IgD-negative memory B cell (primary cell): Measurements from ENCODE around the gene KRTAP12-1. TPM values are rescaled to one million over a fixed set of nuclear protein-coding genes. Genes with fewer than 3 reads are reported as not detected.
A peak's percentile ranks its signal among the peaks of the same experiment; 100 is the strongest.

Experiments
- H3K27ac Mint-ChIP-seq, 3 donors: one replicate each; pipeline ENCODE4 v1.8.0; 2020 to 2022; ENCODE audit warnings: mild to moderate bottlenecking in 3 of 3, mixed read lengths in 3 of 3, moderate library complexity in 1 of 3
- H3K27me3 Mint-ChIP-seq: one replicate; pipeline ENCODE4 v1.8.0; 2021; ENCODE audit warnings: mixed read lengths
- H3K36me3 Mint-ChIP-seq: one replicate; pipeline ENCODE4 v1.8.0; 2020; ENCODE audit warnings: mild to moderate bottlenecking, mixed read lengths
- H3K4me1 Mint-ChIP-seq, 3 donors: one replicate each; pipeline ENCODE4 v1.8.0; 2020 to 2022; ENCODE audit warnings: mixed read lengths in 3 of 3, mild to moderate bottlenecking in 1 of 3
- H3K4me3 Mint-ChIP-seq, 4 donors: one replicate each; pipeline ENCODE4 v1.8.0; 2020 to 2022; ENCODE audit warnings: mild to moderate bottlenecking in 4 of 4, mixed read lengths in 4 of 4, moderate library complexity in 3 of 4
- H3K9me3 Mint-ChIP-seq, 3 donors: one replicate each; pipeline ENCODE4 v1.8.0; 2020 to 2021; ENCODE audit warnings: mixed read lengths in 3 of 3, mild to moderate bottlenecking in 1 of 3
- polyA plus RNA-seq: library from polyadenylated mRNA; unstranded; fragments of 300-500 nt; fragmentation: Illumina TruSeq; gene quantifications from one replicate; pipeline ENCODE4 v1.2.3, GENCODE V29; 2021

The KRTAP12-1 gene
- polyA plus RNA-seq, 1 donor from 2014 or later: not detected

- no peak overlapping the region for H3K4me3 Mint-ChIP-seq
- H3K36me3 Mint-ChIP-seq: peaks cover 1% of the 10 kb centered on the region
- peaks cover 0 to 4% (median 3%) of the 10 kb centered on the region in 3 donors for H3K4me1 Mint-ChIP-seq
- H3K27me3 Mint-ChIP-seq: peaks cover 56% of the 10 kb centered on the region
- H3K27ac Mint-ChIP-seq: no peak overlapping the region
- peaks cover 0 to 6% (median 5%) of the 10 kb centered on the region in 3 donors for H3K9me3 Mint-ChIP-seq
Observed at GRCh38 chr21:44718093-44718492, 36.1 kb upstream of the KRTAP12-1 start.

- no peak overlapping the region for H3K4me3 Mint-ChIP-seq
- peaks cover 50% of the 10 kb centered on the region for H3K27me3 Mint-ChIP-seq
- no peak overlapping the region for H3K27ac Mint-ChIP-seq
- H3K9me3 Mint-ChIP-seq: peaks cover 0 to 6% (median 5%) of the 10 kb centered on the region in 3 donors
- H3K4me1 Mint-ChIP-seq: peaks cover 0 to 5% (median 0%) of the 10 kb centered on the region in 3 donors
- peaks cover 1% of the 10 kb centered on the region for H3K36me3 Mint-ChIP-seq
Observed at GRCh38 chr21:44716984-44717383, 35.0 kb upstream of the KRTAP12-1 start.

DNA sequence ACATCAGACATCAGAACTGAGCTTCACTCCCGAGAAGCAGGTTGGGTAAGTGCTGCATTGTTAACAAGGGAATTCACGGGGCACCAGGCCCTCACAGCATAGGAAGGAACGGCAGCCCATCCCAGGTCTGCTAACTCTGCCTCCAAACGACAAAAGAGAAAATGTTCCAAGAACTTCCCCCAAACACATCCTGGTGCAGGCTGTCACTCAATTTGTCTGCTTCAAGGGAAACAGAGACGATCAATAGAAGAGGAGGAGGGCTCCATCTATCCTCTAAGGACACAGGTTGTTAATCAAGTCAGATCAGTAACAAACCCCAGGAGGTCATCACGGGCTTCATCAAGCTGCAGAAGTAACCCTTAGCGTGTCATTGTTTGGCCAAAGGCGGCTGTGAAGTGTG, 32.9 kb upstream of the KRTAP12-1 start:
- peaks cover 1% of the 10 kb centered on the region for H3K36me3 Mint-ChIP-seq
- H3K4me1 Mint-ChIP-seq: peaks cover 0 to 5% (median 2%) of the 10 kb centered on the region in 3 donors
- no peak overlapping the region for H3K27ac Mint-ChIP-seq
- peaks cover 42% of the 10 kb centered on the region for H3K27me3 Mint-ChIP-seq
- H3K4me3 Mint-ChIP-seq: no peak overlapping the region
- H3K9me3 Mint-ChIP-seq: peaks cover 0 to 6% (median 5%) of the 10 kb centered on the region in 3 donors

DNA sequence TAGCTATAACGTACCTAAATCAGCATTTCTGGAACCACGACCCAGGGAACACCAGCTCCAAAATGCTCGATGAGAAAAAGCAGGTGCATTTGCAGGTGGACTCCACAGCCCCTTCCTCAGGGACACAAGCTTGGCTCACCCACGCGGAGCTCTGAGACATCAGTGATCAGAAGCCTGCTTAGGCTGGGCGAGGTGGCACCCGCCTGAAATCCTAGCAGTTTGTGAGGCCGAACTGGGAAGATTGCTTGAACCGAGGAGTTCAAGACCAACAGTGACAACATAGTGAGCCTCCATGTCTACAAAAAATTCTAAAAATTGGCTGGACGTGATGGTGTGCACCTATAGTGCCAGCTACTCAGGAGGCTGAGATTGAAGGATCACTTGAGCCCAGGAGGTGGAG, 31.9 kb upstream of the KRTAP12-1 start:
- Mint-ChIP-seq H3K9me3 (peaks cover 0 to 6% (median 5%) of the 10 kb centered on the region in 3 donors), H3K27ac (no peak overlapping the region), H3K4me3 (peak overlapping the region in 1 of 4 donors; percentile 27), H3K27me3 (peaks cover 50% of the 10 kb centered on the region), H3K4me1 (peaks cover 0 to 5% (median 5%) of the 10 kb centered on the region in 3 donors), H3K36me3 (peaks cover 1% of the 10 kb centered on the region)

DNA sequence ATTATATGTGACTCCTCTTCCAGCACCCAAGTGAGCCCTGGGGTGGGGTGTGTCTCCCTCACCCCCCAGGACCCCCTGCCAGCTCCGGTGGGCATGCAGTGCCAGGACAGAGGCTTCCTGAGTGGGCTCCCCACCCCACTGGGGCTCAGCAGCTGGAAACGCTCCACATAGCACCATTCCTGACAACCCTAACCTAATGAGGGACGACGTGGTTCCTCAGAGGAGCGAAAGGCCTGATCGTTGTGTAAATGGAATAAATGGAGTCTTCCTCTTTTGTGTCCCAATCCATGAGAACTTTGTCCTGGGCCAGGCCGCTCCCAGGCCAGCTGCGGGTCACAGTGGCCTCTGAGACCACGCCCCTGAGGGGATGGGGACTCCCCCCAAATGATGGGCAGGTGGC, 31.2 kb upstream of the KRTAP12-1 start:
- Mint-ChIP-seq H3K9me3 (peaks cover 0 to 6% (median 5%) of the 10 kb centered on the region in 3 donors), H3K4me1 (peaks cover 0 to 5% (median 5%) of the 10 kb centered on the region in 3 donors), H3K27me3 (peaks cover 50% of the 10 kb centered on the region), H3K36me3 (peaks cover under 1% of the 10 kb centered on the region), H3K27ac (no peak overlapping the region), H3K4me3 (no peak overlapping the region)

DNA sequence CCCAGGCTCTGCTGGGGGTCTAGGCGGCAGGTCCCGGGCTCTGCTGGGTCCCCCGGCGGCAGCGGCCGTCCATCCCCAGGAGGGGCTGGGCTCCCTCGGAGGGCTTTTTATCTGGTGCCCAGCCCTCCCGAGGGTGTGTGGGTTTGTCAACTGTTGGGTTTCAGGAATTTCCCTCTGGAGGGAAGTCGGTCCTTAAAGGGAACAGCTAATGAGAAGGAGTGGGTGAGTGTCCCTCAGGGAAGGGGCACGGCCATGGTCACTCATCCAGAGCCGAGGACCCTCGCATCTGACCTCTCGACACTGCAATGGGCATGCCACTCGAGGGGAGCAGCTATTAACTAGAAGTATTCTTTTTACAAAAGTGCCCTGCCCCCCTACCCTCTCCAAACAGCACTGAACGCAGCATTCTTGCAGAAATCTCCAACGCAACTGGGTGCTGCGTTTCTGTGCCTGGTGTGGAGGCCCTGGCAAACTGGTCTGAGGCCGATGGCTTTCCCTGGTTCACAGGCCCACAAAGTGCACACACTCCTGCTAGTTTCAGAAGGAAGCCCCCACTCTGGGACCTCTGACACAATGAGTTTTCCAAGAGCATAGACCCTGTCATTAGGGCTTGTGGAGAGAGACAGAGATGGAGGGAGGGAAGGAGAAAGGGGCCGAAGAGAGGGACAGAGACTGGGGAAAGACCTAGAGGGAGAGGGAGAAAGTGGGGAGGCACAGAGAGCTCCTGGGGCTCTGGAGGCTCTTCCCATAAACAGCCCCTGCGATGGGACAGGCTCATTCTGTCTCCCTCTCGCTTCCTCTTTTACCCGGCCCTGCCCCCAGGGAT, 30.5 kb upstream of the KRTAP12-1 start:
- Mint-ChIP-seq H3K27me3 (peaks cover 53% of the 10 kb centered on the region), H3K4me1 (peaks cover 0 to 5% (median 5%) of the 10 kb centered on the region in 3 donors), H3K9me3 (peaks cover 0 to 6% (median 5%) of the 10 kb centered on the region in 3 donors), H3K36me3 (no peaks in the 10 kb centered on the region), H3K27ac (no peak overlapping the region), H3K4me3 (no peak overlapping the region)

- no peak within 1 kb of the TSS for H3K27ac Mint-ChIP-seq
- peaks cover 0 to 6% (median 5%) of the 10 kb centered on the region in 3 donors for H3K9me3 Mint-ChIP-seq
- no peaks in the 10 kb centered on the region for H3K36me3 Mint-ChIP-seq
- H3K4me3 Mint-ChIP-seq: no peak within 1 kb of the TSS
- peaks cover 0 to 5% (median 5%) of the 10 kb centered on the region in 3 donors for H3K4me1 Mint-ChIP-seq
- H3K27me3 Mint-ChIP-seq: peaks cover 54% of the 10 kb centered on the region
Observed at GRCh38 chr21:44711327-44712202, 29.6 kb upstream of the KRTAP12-1 start, which contains the start of gene TSPEAR. TSS of gene TSPEAR (minus strand) at chr21:44711572. CDS start at chr21:44711514, 58 bp downstream.

DNA sequence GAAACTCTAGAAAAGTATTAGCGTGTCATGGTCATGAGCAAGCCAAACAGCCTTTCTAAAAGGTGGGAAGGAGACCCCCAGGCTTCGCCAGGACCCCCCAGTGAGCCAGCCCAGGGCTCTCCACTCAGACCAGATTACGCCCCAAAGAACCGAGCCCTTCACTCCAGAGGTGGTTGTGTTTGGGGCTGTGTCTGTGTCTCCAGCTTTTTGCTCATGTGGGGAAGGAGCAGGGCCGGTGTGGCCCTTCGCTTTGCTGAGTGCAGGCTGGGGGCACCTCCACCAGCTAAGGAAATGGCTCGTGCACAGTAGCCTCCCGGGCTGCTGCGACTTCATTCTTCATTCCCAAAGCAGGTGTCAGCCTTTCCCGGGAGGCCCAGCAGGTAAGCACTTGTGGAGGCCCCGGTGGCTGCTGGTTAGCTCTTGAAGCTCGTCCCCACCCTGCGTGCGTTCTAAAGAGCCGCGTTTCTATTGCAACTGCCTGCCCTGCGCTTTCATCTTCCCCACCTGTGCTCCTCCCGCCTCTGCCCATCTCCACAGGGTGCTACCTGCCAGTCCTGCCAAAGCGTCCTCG, 28.9 kb upstream of the KRTAP12-1 start:
- Mint-ChIP-seq H3K27ac (no peak overlapping the region), H3K4me3 (no peak overlapping the region), H3K4me1 (peaks cover 0 to 5% (median 5%) of the 10 kb centered on the region in 3 donors), H3K27me3 (peaks cover 56% of the 10 kb centered on the region), H3K9me3 (peaks cover 0 to 2% (median 2%) of the 10 kb centered on the region in 3 donors), H3K36me3 (no peaks in the 10 kb centered on the region)

DNA sequence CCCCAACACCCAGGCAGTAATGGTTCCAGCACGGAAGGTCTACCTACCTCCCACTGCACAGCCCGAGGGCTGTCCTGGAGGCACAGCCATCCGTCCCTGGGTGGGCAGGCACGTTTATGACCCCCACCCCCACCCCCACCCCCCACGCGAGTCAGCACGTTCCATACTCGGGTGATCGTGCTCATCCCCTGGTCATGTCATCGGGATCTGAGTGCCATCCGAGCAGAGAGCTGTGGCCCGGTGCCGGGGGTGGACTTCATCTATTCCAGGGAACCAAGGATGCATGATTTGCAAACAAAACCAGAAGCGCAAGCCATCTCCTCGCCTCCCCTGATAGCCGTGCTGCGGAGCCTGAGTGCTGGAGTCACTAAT, 28.3 kb upstream of the KRTAP12-1 start:
- no peak overlapping the region for H3K4me3 Mint-ChIP-seq
- peaks cover 58% of the 10 kb centered on the region for H3K27me3 Mint-ChIP-seq
- peaks cover 0 to 2% (median 0%) of the 10 kb centered on the region in 3 donors for H3K9me3 Mint-ChIP-seq
- H3K36me3 Mint-ChIP-seq: no peaks in the 10 kb centered on the region
- H3K27ac Mint-ChIP-seq: no peak overlapping the region
- H3K4me1 Mint-ChIP-seq: peaks cover 0 to 5% (median 5%) of the 10 kb centered on the region in 3 donors

DNA sequence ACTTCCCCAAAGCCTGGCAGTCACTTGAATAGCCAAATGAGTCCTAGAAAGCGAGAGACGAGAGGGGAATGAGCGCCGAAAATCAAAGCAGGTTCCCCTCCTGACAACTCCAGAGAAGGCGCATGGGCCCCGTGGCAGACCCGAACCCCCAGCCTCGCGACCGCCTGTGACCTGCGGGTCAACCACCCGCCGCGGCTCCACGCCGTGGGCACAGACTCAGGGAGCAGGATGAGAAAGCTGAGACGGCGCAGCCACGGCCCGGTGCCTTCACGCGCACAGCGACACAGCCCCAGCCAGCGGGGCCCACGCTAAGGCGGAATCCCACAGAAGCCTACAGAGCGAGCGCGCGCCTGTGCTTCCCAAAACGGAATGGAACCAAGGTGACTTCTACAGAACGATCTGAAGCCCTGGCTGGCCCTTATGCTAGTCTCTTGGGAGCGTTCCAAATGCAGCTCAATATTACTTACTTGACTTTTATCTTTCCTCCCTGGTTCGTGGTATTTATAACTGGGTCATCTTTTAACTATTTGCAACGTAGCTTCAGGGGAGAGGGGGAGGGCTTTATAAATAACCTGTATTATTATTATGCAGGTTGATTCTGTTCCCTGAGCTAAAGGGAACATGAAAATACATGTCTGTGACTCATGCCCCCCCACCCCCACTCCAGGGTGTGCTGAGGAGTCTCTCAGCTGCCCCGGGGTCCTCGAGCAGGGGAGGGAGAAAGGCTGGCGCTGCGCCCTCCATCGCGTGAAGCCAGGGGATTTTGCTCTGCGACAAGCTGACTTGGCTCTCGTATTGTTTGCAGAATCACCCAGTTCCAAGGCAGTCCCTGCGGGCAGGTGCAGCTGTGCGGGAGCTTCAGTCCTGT, 27.7 kb upstream of the KRTAP12-1 start:
- H3K4me1 Mint-ChIP-seq: peaks cover 0 to 5% (median 5%) of the 10 kb centered on the region in 3 donors
- H3K27me3 Mint-ChIP-seq: peaks cover 57% of the 10 kb centered on the region
- no peaks in the 10 kb centered on the region for H3K36me3 Mint-ChIP-seq
- peaks cover 0 to 2% (median 2%) of the 10 kb centered on the region in 3 donors for H3K9me3 Mint-ChIP-seq
- peak overlapping the region in 1 of 3 donors; percentile 31 for H3K27ac Mint-ChIP-seq
- no peak overlapping the region for H3K4me3 Mint-ChIP-seq

DNA sequence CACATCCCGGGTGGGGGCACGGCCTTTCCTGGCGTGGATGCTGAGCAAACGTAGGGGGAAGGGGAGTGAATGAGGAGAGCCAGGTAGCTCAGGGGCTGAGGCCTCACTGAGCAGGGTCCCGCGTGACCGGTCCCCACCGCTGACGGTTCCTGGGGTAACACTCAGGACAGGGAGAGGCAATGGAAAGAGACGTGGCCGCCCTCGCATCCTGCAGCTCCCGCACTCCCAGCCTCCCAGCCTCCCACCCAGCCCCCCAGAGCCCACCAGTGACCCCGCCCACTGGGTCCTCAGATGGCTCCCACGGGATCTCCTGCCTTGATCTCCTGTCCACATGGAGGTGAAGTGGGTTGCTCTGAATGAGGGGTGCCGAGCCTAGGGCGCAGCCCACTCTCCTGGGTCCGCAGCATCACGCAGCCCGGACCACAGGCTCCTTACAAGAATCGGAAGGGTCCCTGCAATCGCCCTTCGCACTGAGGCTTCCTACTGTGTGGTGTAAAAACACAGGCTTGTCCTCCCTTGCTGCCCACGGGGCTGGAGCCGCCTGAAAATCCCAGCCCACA, 27.0 kb upstream of the KRTAP12-1 start:
- Mint-ChIP-seq H3K9me3 (peaks cover 0 to 2% (median under 1%) of the 10 kb centered on the region in 3 donors), H3K27ac (peak overlapping the region in 1 of 3 donors; percentile 31), H3K27me3 (peaks cover 56% of the 10 kb centered on the region), H3K36me3 (no peaks in the 10 kb centered on the region), H3K4me3 (peak overlapping the region in 1 of 4 donors; percentile 39), H3K4me1 (peaks cover 0 to 5% (median 4%) of the 10 kb centered on the region in 3 donors)

GRCh38 chr21:44708213-44708865, 26.4 kb upstream of the KRTAP12-1 start:
- H3K27ac Mint-ChIP-seq: no peak overlapping the region
- H3K4me1 Mint-ChIP-seq: peaks cover 0 to 5% (median 3%) of the 10 kb centered on the region in 3 donors
- peak overlapping the region in 1 of 4 donors; percentile 39 for H3K4me3 Mint-ChIP-seq
- H3K36me3 Mint-ChIP-seq: no peaks in the 10 kb centered on the region
- H3K9me3 Mint-ChIP-seq: peaks cover 0 to 2% (median 0%) of the 10 kb centered on the region in 3 donors
- H3K27me3 Mint-ChIP-seq: peaks cover 50% of the 10 kb centered on the region
